HEK293 (cell line): ENCODE results near the gene KIF21A.

Experiments
- FEZF1 ChIP-seq: fragments of 450-650 bp; formaldehyde crosslinking; IDR thresholded peaks from 2 replicates; pipeline ENCODE4 v1.5.1; 2016; ENCODE audit warnings: missing biosample characterization, missing genetic modification characterization
- HOXC10 ChIP-seq: sonication (generic); formaldehyde crosslinking; IDR thresholded peaks from 2 replicates; pipeline ENCODE4 v1.8.1; 2023; ENCODE audit warnings: mild to moderate bottlenecking, missing genetic modification reagents
- HOXD13 ChIP-seq: sonication (generic); formaldehyde crosslinking; IDR thresholded peaks from 2 replicates; pipeline ENCODE4 v1.8.0; 2022; ENCODE audit warnings: missing genetic modification reagents, borderline replicate concordance
- KLF9 ChIP-seq: fragments of 450-650 bp; formaldehyde crosslinking; IDR thresholded peaks from 2 replicates; pipeline ENCODE4 v1.5.1; 2016; ENCODE audit warnings: missing biosample characterization, missing genetic modification characterization, low read depth
- OSR2 ChIP-seq: fragments of 450-650 bp; formaldehyde crosslinking; IDR thresholded peaks from 2 replicates; pipeline ENCODE4 v1.5.1; 2016; ENCODE audit warnings: missing biosample characterization, missing genetic modification characterization
- REST ChIP-seq: fragments of 450-650 bp; formaldehyde crosslinking; IDR thresholded peaks from 2 replicates; pipeline ENCODE4 v1.5.1; 2016; ENCODE audit warnings: missing biosample characterization, missing genetic modification characterization
- ZBTB8A ChIP-seq: fragments of 450-650 bp; formaldehyde crosslinking; IDR thresholded peaks from 2 replicates; pipeline ENCODE4 v1.5.1; 2016; ENCODE audit warnings: missing biosample characterization, missing genetic modification characterization
- ZFP37 ChIP-seq: fragments of 450-650 bp; formaldehyde crosslinking; IDR thresholded peaks from 2 replicates; pipeline ENCODE4 v1.5.1; 2016; ENCODE audit warnings: missing biosample characterization, missing genetic modification characterization
- ZNF10 ChIP-seq: fragments of 450-650 bp; formaldehyde crosslinking; IDR thresholded peaks from 2 replicates; pipeline ENCODE4 v1.5.1; 2017; ENCODE audit warnings: missing biosample characterization, missing genetic modification characterization
- ZNF169 ChIP-seq: fragments of 450-650 bp; formaldehyde crosslinking; IDR thresholded peaks from 2 replicates; pipeline ENCODE4 v1.5.1; 2016; ENCODE audit warnings: missing biosample characterization, missing genetic modification characterization
- ZNF174 ChIP-seq: fragments of 450-650 bp; formaldehyde crosslinking; IDR thresholded peaks from 2 replicates; pipeline ENCODE4 v1.5.0; 2017; ENCODE audit warnings: missing biosample characterization, mild to moderate bottlenecking, missing genetic modification characterization
- ZNF211 ChIP-seq: fragments of 450-650 bp; formaldehyde crosslinking; IDR thresholded peaks from 2 replicates; pipeline ENCODE4 v1.5.1; 2016; ENCODE audit warnings: low read depth, missing biosample characterization, missing genetic modification characterization
- ZNF280C ChIP-seq: fragments of 450-650 bp; formaldehyde crosslinking; IDR thresholded peaks from 2 replicates; pipeline ENCODE4 v1.5.1; 2016; ENCODE audit warnings: missing biosample characterization, missing genetic modification characterization
- ZNF280D ChIP-seq: fragments of 450-650 bp; formaldehyde crosslinking; IDR thresholded peaks from 2 replicates; pipeline ENCODE4 v1.5.1; 2016; ENCODE audit warnings: missing biosample characterization, missing genetic modification characterization
- ZNF350 ChIP-seq: fragments of 450-650 bp; formaldehyde crosslinking; IDR thresholded peaks from 2 replicates; pipeline ENCODE4 v1.5.0; 2017; ENCODE audit warnings: missing biosample characterization, mild to moderate bottlenecking, missing genetic modification characterization
- ZNF398 ChIP-seq: fragments of 450-650 bp; formaldehyde crosslinking; IDR thresholded peaks from 2 replicates; pipeline ENCODE4 v1.5.1; 2017; ENCODE audit warnings: missing biosample characterization, missing genetic modification characterization
- ZNF518A ChIP-seq: fragments of 450-650 bp; formaldehyde crosslinking; conservative IDR thresholded peaks from 2 replicates; pipeline ENCODE4 v1.5.1; 2016; ENCODE audit warnings: low read depth, missing biosample characterization, missing genetic modification characterization
- ZNF548 ChIP-seq: fragments of 450-650 bp; formaldehyde crosslinking; IDR thresholded peaks from 2 replicates; pipeline ENCODE4 v1.5.1; 2016; ENCODE audit warnings: missing biosample characterization, missing genetic modification characterization
- ZNF555 ChIP-seq: fragments of 450-650 bp; formaldehyde crosslinking; conservative IDR thresholded peaks from 2 replicates; pipeline ENCODE4 v1.5.1; 2017; ENCODE audit warnings: missing biosample characterization, mild to moderate bottlenecking, missing genetic modification characterization, inconsistent platforms
- ZNF571 ChIP-seq: fragments of 450-650 bp; formaldehyde crosslinking; IDR thresholded peaks from 2 replicates; pipeline ENCODE4 v1.5.0; 2017; ENCODE audit warnings: missing biosample characterization, missing genetic modification characterization
- ZNF585B ChIP-seq: fragments of 450-650 bp; formaldehyde crosslinking; IDR thresholded peaks from 2 replicates; pipeline ENCODE4 v1.5.1; 2016; ENCODE audit warnings: missing biosample characterization, missing genetic modification characterization
- ZNF664 ChIP-seq: fragments of 450-650 bp; formaldehyde crosslinking; IDR thresholded peaks from 2 replicates; pipeline ENCODE4 v1.5.1; 2016; ENCODE audit warnings: missing biosample characterization, missing genetic modification characterization
- ZSCAN30 ChIP-seq: fragments of 450-650 bp; IDR thresholded peaks from 2 replicates; pipeline ENCODE4 v1.5.1; 2018; ENCODE audit warnings: missing biosample characterization, mild to moderate bottlenecking, missing genetic modification characterization, moderate library complexity
- ZSCAN4 ChIP-seq: fragments of 450-650 bp; formaldehyde crosslinking; IDR thresholded peaks from 2 replicates; pipeline ENCODE4 v1.5.1; 2017; ENCODE audit warnings: missing biosample characterization, missing genetic modification characterization

The KIF21A gene

GRCh38 chr12:39277416-39277815, 165.5 kb downstream of the KIF21A start (continued):
- TF ChIP-seq ZNF398 (tag by site-specific recombination) (0 out of 2 replicates have a peak, but pooled peaks have one; percentile 20), ZNF548 (no peak), ZBTB8A (tag by site-specific recombination) (0 out of 2 replicates have a peak, but pooled peaks have one; percentile 21), ZNF10 (tag by site-specific recombination) (no peak), ZNF518A (tag by site-specific recombination) (peak; percentile 59), ZNF174 (tag by site-specific recombination) (no peak), ZNF280C (tag by site-specific recombination) (no peak), REST (0 out of 2 replicates have a peak, but pooled peaks have one; percentile 15), HOXD13 (CRISPR knock-in tag) (no peak), ZNF555 (tag by site-specific recombination) (no peak), ZNF571 (tag by site-specific recombination) (no peak), ZFP37 (no peak), ZNF169 (no peak), ZSCAN30 (tag by site-specific recombination) (peak; percentile 24; the same call in 1 of the 2 replicates), ZNF585B (tag by site-specific recombination) (no peak), OSR2 (tag by site-specific recombination) (no peak), ZNF211 (tag by site-specific recombination) (no peak), KLF9 (tag by site-specific recombination) (no peak), ZNF280D (tag by site-specific recombination) (no peak), ZSCAN4 (tag by site-specific recombination) (no peak), ZNF350 (tag by site-specific recombination) (no peak), HOXC10 (CRISPR knock-in tag) (no peak), ZNF664 (tag by site-specific recombination) (no peak), FEZF1 (peak; percentile 54; the same call in 1 of the 2 replicates)
